Islet precursor cell (in vitro differentiated cells): Measurements from ENCODE around the gene ACTA2.

ENCODE experiments used
- DNase-seq: peaks from one replicate; pipeline ENCODE4 v3.0.0-alpha.2; 2018

The ACTA2 gene

GRCh38 chr10:88889559-88890337 lies 62.8 kb downstream of the ACTA2 start:
- DNase-seq = no peak

GRCh38 chr10:88888810-88889445 lies 63.6 kb downstream of the ACTA2 start:
- no peak for DNase-seq

- DNase-seq = no peak
These were observed 66.0 kb downstream of the ACTA2 start for GRCh38 chr10:88886557-88886956.
